Brain microvascular endothelial cell (primary cell): Measurements from ENCODE around the gene ENC1.

ENCODE experiments used
- DNase-seq: peaks from one replicate; pipeline ENCODE4 v3.0.0-alpha.2; 2020
- H3K27ac ChIP-seq: fragments of 250-450 bp; sonication (Bioruptor Pico); 2 replicates; pipeline ENCODE4 v1.5.1; 2020; ENCODE audit warnings: mild to moderate bottlenecking, moderate library complexity
- H3K27me3 ChIP-seq: fragments of 250-450 bp; sonication (Bioruptor Pico); replicated peaks from 2 replicates; pipeline ENCODE4 v1.5.1; 2020; ENCODE audit warnings: mild to moderate bottlenecking
- H3K36me3 ChIP-seq: fragments of 250-450 bp; sonication (Bioruptor Pico); replicated peaks from 2 replicates; pipeline ENCODE4 v1.5.1; 2020; ENCODE audit warnings: mild to moderate bottlenecking
- H3K4me3 ChIP-seq: 2 replicates; pipeline ENCODE4 v1.5.1; 2011; ENCODE audit warnings: low read depth, mild to moderate bottlenecking, control low read depth, low read length, moderate library complexity
- CTCF ChIP-seq: IDR thresholded peaks from 2 replicates; pipeline ENCODE4 v1.5.1; 2011; ENCODE audit warnings: low read depth, mild to moderate bottlenecking, moderate library complexity, low read length, control low read depth, inconsistent platforms; ENCODE audit errors: missing control alignments
- in situ Hi-C: cut with HindIII; loops from 2 replicates; pipeline ENCODE4 v1.10.0; 2017; ENCODE audit warnings: low sequenced_read_pairs, low pct_ligation_motif_present

The ENC1 gene

DNA sequence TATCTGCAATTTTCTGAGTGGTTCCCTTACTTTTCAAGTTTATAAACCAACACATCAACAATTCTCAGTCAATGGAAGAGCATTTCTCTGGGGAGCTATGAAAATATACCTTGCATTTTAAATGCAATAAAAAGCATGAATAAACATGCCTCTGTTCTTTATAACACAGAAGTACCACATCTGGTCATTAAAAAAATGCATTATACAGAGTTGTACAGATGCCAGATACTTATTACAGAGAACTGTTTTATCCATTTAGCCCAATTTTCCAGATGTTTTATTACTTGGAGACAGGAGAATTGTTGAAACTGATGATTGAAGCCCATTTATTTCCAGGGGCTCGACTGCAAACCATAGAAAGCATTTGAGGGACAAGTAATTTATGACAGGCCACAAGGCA is 25.3 kb upstream of the ENC1 start:
- Histone ChIP-seq H3K27me3 (no peaks in the 10 kb centered on the region), H3K4me3 (no peak overlapping the region), H3K36me3 (no peaks in the 10 kb centered on the region), H3K27ac (no peak overlapping the region)
- in situ Hi-C loops, result loop anchor here (25.0 kb wide), 1 partner anchor 754 kb away; no protein-coding TSS in a partner anchor
- no peak for TF ChIP-seq CTCF
- DNase-seq, result no peak

- in situ Hi-C loops, result loop anchor here (25.0 kb wide), 1 partner anchor 753 kb away; no protein-coding TSS in a partner anchor
Observed at GRCh38 chr5:74665273-74665672, 24.7 kb upstream of the ENC1 start.

DNA sequence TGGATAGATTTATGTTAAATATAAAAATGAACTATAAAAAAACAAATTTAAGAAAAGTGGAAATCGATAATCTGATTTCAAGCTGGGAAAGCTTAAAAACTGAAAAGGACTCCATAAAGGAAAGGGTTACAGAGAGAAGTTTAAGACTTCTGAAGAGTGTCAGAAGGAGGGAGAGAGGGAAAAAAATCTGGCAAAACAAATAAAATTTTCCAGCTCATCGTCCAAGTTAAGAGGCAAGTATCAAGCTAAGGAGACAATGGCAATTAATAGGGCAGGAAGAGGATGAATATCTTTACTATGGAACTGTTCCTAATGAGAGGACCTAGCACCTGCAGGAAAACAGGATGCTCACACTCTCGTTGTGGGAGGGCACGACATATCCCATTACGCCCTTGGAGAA is 24.0 kb upstream of the ENC1 start:
- no peak for DNase-seq
- H3K36me3 ChIP-seq, result no peaks in the 10 kb centered on the region
- no peak overlapping the region for H3K4me3 ChIP-seq
- H3K27me3 ChIP-seq, result no peaks in the 10 kb centered on the region
- no peak overlapping the region for H3K27ac ChIP-seq
- in situ Hi-C loops, result loop anchor here (25.0 kb wide), 1 partner anchor 752 kb away; no protein-coding TSS in a partner anchor
- TF ChIP-seq CTCF, result no peak

More at GRCh38 chr5:74665273-74665672, 24.7 kb upstream of the ENC1 start:
- TF ChIP-seq CTCF, result no peak
- no peak overlapping the region for H3K27ac ChIP-seq
- DNase-seq, result no peak
- H3K27me3 ChIP-seq, result no peaks in the 10 kb centered on the region
- H3K4me3 ChIP-seq, result no peak overlapping the region
- H3K36me3 ChIP-seq, result no peaks in the 10 kb centered on the region

GRCh38 chr5:74660873-74661272 is 20.3 kb upstream of the ENC1 start:
- Histone ChIP-seq H3K27me3 (no peaks in the 10 kb centered on the region), H3K27ac (no peak overlapping the region), H3K4me3 (no peak overlapping the region), H3K36me3 (no peaks in the 10 kb centered on the region)
- no peak for DNase-seq
- in situ Hi-C loops, result loop anchor here (25.0 kb wide), 1 partner anchor 749 kb away; no protein-coding TSS in a partner anchor
- TF ChIP-seq CTCF, result no peak

DNA sequence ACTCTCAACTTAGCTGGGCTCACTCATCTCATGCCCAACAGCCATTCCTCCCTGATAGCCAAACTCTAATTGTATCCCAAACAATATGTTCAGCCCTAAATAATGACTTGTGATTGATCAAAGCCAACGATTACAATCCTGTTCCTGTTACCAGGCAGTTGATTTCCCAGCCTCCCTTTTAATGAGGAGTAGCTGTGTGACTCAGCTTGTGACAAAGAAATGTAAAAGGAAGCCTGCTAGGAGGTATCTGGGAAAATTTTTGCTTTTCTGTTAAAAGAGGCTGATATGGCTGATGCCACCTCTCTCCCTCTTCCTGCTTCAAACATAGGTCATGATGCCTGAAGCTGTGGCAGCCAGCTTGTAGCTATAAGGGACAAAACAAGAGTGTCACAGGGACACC is 19.6 kb upstream of the ENC1 start:
- no peak for TF ChIP-seq CTCF
- no peaks in the 10 kb centered on the region for H3K27me3 ChIP-seq
- no peak for DNase-seq
- in situ Hi-C loops, result loop anchor here (25.0 kb wide), 1 partner anchor 748 kb away; no protein-coding TSS in a partner anchor
- no peak overlapping the region for H3K27ac ChIP-seq
- H3K4me3 ChIP-seq, result no peak overlapping the region
- no peaks in the 10 kb centered on the region for H3K36me3 ChIP-seq

DNA sequence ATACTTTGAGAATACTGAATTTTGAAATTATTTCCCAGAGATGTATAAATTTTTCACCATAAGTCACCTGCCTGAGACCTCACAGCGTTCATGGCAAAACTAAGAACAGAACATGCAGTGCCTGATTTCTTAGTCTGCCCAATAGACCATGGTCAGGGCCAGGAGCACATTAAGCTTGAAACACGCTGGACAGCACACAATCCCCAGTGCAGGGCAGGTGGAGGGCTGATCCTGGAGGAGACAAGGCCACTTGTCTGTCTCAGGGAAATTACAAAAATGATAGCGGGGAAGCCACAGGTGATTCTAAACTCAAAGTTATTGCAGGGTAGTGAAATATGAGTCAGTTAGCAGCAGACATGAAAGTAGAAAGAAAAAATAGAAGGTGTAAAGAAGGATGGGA is 18.6 kb upstream of the ENC1 start:
- in situ Hi-C loops, result loop anchor here (25.0 kb wide), 1 partner anchor 747 kb away; no protein-coding TSS in a partner anchor
- Histone ChIP-seq H3K36me3 (no peaks in the 10 kb centered on the region), H3K27ac (no peak overlapping the region), H3K27me3 (no peaks in the 10 kb centered on the region), H3K4me3 (no peak overlapping the region)
- no peak for TF ChIP-seq CTCF
- no peak for DNase-seq
